ENCODE results near the gene CCDC12.

DNA sequence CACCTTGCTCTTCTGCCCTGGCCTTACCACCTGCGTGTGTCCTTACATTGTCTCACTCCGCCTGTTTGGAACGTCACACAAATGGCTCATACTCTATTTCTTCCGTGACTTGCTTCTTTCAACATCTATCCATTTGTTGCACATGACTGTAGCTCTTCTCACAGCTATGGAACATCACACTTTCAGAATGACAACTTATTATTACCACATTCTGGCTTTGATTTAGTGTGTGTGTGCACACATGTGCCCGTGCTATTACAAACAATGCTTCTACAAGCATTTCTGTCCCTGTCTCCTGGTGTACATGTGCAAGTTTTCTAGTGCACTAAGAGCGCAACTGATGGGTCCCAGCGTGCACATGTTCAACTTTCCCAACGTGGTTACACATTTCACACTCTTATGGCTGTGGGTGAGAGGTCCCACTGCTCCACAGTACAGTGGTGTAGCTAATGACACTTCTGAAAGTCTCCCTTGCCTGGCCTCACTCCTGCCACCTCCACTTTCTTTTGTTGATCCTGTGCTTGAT is 61.2 kb downstream of the CCDC12 start:
- TF ChIP-seq, protein P1, sequence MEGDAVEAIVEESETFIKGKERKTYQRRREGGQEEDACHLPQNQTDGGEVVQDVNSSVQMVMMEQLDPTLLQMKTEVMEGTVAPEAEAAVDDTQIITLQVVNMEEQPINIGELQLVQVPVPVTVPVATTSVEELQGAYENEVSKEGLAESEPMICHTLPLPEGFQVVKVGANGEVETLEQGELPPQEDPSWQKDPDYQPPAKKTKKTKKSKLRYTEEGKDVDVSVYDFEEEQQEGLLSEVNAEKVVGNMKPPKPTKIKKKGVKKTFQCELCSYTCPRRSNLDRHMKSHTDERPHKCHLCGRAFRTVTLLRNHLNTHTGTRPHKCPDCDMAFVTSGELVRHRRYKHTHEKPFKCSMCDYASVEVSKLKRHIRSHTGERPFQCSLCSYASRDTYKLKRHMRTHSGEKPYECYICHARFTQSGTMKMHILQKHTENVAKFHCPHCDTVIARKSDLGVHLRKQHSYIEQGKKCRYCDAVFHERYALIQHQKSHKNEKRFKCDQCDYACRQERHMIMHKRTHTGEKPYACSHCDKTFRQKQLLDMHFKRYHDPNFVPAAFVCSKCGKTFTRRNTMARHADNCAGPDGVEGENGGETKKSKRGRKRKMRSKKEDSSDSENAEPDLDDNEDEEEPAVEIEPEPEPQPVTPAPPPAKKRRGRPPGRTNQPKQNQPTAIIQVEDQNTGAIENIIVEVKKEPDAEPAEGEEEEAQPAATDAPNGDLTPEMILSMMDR (IDR thresholded peaks at IDR 0.05): no peak
- no peak for TF ChIP-seq EZH2 (IDR thresholded peaks at IDR 0.05; ENCODE audit: borderline replicate concordance, insufficient read depth, low read depth, low read length, poor library complexity, severe bottlenecking)

Measured in B cell (primary cell).